ENCODE data around the gene HDAC10.

Gene HDAC10

DNA sequence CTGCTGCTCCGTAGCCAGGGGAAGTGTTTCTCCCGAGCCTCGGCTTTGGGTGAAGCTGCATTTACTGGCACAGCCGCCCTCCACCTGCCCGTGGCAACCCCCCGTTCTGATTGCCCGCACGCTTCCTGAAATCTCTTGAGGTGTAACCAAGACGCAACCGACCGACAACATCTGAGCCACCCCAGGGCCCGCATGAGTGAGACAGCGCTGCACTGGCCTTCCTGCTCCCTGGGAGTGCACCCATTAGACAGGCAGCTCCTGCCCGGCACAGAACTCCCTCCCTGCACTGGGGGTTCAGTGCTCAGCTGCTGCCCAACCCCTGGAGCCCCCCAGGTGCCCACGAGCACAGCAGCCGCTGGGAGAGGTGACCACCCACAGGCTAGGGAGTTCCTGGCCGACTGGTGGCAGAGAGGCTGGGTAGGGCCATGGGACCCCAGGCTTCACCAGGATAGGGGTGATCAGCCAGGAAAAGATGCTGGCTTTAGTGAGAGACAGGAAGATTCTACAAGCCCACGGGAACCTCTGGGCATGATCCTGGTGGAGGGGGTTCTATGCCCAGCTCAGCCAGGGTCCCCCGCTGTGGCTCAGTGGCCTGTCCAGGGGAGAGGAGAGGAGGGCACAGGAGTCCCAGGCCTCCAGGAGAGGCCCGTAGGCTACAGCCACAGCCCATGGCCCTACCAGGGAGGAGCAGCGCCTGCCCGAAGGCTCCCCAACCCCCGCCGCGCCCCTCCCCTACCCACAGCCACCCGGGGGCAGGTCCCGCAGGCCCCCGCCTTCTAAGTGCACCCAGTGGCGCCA is 41.8 kb upstream of the HDAC10 start:
- no peak overlapping the region; the same call in 1 of the 2 replicates for H3K4me3 ChIP-seq (ENCODE audit: low read length)

DNA sequence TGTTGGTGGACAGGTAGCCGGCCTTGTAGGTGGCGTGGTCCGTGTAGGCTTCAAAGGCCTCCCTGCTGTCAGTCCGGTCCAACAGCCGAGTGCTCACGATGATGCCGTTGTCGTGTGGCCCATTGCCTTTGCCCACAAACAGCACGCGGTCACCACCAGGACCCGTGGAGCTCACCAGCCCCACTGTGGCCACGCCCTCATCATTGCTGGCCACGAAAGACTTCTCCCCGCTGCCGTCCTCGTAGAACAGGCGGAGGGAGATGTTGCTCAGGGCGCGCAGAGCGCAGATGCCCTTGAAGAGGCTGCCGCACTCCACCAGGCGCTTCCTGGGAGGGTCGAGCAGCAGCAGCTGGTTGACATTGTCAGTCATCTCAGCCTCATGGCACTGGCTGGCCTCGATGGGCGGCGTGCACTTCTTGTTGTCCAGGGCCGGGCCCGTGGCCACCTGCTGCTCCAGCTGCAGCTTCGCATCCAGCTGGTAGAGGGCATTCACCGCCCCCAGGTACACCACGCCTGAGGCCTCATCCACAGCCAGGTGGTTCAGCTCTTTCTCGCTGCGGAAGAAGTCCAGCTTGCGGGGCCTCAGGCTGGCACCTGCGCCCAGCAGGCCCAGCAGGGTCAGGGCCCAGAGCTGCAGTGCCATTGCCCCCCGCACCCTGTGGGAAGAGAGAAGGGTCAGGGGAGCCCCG is 39.0 kb upstream of the HDAC10 start:
- no peak overlapping the region for H3K4me3 ChIP-seq (ENCODE audit: low read length)
- no peak for TF ChIP-seq ZNF274 (IDR thresholded peaks at IDR 0.05; ENCODE audit: low read depth, low read length)

More for the DNA sequence above, 41.8 kb upstream of the HDAC10 start:
- TF ChIP-seq ZNF274 (IDR thresholded peaks at IDR 0.05; ENCODE audit: low read depth, low read length), result no peak

DNA sequence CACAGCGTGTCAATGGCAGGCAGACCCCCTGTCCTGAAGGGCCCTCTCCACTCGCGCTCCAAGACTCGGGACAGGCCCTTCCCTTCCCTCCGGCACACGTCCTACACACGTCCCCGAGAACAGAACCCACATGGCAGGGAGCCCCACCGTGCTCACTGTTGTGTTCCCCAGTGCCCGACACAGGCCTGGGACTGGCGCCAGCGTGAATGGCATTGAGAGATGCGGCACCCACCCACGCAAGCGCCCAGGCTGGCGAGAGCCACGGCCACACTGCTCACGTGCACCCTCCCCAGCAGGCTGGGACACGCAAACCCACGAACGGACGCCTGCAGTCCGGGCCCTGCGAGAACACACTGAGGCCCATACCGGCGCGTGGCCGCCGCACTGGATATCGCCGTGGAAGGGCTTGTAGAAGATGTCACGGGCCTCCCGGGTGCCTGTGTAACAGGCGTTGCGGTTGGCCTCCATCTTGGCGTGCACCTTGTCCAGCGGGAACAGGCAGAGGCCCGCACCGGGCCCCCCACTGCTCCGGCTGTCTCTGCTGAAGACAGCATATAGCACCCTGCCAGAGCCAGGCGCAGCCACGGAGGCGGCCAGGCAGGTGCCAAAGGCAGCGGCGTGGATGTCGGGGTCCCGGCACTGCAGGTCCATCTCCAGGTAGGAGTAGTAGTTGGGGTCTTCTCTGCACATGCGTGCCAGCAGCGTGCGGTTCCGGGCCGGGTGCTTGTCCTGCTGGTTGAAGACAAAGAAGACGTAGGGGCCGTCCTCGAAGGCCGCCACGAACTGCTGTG is 38.3 kb upstream of the HDAC10 start:
- TF ChIP-seq ZNF274 (IDR thresholded peaks at IDR 0.05; ENCODE audit: low read depth, low read length), result no peak

DNA sequence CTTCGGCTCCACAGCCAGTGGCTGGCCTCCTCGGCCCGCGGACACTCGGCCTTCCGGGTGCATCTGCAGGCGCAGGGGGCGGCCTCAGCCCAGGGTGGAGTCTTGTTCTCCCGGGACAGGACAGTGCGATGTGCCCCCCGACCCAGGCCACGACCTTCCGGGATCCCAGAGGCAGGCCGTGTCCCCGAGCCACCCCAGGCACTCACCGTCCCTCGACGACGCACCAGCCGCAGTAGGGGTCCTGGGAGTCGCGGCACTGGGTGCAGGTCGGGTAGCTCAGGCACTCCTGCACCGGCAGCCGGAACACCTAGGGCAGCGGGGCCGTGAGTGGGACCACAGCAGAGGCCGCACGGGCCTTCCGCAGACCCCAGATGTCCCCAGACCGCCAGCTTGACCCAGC is 36.7 kb upstream of the HDAC10 start:
- no peak overlapping the region for H3K4me3 ChIP-seq (ENCODE audit: low read length)
- no peak for TF ChIP-seq ZNF274 (IDR thresholded peaks at IDR 0.05; ENCODE audit: low read depth, low read length)

More for the DNA sequence above, 38.3 kb upstream of the HDAC10 start:
- H3K4me3 ChIP-seq (ENCODE audit: low read length), result no peak overlapping the region

DNA sequence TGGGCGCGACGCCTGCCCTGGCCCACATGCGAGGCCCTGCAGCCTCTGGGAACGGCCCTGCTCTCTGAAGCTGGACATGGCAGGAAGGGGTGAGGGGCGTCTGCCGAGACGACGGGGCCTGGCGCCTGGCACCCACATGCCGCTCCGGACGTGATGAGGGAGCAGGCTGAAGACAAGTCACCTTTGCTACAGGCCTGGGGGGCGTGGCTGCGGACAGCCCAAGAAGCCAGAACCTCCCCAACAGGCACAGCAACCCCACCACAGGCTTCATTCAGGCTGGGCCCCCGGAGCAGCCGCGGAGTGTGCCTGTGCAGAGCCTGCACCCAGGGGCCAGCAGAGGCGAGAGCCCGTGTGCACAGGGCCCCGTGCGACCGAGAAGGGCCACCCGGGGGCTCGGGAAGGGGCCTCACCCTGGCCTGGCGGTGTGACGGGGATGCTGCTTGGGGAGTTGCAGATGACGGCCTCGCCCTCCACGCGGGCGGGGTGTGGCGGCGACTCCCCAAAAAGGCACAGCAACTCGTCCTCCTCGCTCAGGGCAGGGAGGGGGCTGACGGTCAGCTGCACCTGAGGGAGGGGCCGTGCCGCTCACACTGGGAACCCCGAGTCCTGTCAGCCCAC is 35.7 kb upstream of the HDAC10 start:
- H3K4me3 ChIP-seq (ENCODE audit: low read length), result no peak overlapping the region
- no peak for TF ChIP-seq ZNF274 (IDR thresholded peaks at IDR 0.05; ENCODE audit: low read depth, low read length)

DNA sequence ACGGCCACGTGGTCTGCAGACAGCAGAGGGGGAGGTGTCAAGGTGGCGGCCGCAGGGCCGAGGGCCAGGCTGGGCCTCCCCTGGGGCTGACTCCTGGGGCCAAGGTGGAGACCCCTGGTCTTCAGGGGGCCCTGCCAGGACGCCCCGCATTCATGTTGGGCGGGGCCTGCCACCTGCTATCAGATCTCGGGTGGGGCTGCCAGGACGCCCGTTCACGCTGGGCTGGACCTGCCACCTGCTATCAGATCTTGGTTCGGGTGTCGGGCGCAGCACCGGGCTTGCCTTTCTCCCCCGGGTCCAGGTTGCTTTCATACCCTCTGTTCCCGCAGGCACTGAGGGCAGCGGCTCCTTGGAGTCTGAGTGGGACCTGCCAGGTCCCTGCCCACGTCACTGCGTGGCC is 35.2 kb upstream of the HDAC10 start:
- TF ChIP-seq ZNF274 (IDR thresholded peaks at IDR 0.05; ENCODE audit: low read depth, low read length), result no peak
- no peak overlapping the region for H3K4me3 ChIP-seq (ENCODE audit: low read length)

DNA sequence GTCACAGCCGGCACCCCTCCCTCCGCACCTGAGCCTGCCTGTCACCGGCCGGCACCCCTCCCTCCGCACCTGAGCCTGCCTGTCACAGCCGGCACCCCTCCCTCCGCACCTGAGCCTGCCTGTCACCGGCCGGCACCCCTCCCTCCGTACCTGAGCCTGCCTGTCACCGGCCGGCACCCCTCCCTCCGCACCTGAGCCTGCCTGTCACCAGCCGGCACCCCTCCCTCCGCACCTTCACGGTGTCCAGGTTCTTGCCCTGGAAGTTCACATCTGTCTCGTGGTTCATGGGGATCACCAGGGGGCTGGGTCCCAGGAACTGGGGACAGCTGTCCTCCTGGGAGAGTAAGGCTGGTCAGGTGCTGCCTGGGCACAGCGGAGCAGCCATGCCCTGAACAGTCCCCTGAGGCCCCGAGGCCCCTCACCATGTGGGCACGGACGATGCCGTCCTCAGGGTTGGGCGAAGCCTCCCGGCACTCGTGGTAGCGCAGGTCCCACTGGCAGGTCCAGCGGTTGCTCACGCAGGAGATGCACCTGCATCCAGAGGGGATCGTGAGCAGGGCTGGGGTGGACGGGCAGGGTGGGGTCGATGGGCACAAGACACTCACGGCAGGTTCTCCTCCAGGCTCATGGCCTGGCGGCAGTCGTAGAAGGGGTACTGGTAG is 34.6 kb upstream of the HDAC10 start:
- no peak for TF ChIP-seq ZNF274 (IDR thresholded peaks at IDR 0.05; ENCODE audit: low read depth, low read length)
- no peak overlapping the region for H3K4me3 ChIP-seq (ENCODE audit: low read length)

DNA sequence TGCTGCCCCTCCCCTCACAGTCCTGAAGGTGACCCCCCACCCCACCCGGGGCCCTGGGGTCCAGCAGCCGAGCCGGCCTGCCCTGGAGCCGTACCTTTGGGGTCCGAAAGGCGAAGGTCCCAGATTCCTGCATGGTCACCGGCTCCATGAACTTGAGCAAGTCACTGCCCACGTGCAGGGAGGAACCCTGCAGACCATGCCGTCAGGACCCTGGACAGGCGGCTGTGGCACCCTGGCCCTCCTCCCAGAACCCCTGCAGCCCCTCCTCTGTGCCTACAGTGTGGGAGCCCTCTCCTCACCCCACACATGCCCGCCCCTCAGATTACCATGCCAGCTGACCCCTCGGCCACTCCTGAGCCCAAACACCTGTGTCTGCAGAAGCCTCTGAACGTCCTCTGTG is 33.4 kb upstream of the HDAC10 start:
- no peak for TF ChIP-seq ZNF274 (IDR thresholded peaks at IDR 0.05; ENCODE audit: low read depth, low read length)
- H3K4me3 ChIP-seq (ENCODE audit: low read length), result no peak overlapping the region

DNA sequence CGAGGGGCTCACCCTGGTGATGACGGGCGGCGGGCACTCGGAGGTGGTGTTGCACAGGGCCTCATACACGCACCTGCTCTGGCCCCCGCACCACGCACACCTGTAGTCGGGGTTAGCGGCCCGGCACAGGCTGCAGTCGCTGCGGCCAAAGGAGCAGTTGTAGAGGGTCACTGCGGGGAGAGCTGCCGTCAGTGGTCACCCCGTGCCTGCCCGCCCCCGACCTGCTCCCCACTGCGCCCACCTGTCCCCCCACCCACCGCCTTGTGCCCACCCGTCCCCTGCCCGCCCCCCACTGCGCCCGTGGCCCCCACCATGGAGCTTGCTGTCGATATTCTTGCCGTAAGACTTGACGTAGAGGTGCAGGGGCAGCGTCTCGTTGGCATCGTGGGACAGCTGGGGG is 32.8 kb upstream of the HDAC10 start:
- no peak overlapping the region for H3K4me3 ChIP-seq (ENCODE audit: low read length)
- TF ChIP-seq ZNF274 (IDR thresholded peaks at IDR 0.05; ENCODE audit: low read depth, low read length), result no peak

DNA sequence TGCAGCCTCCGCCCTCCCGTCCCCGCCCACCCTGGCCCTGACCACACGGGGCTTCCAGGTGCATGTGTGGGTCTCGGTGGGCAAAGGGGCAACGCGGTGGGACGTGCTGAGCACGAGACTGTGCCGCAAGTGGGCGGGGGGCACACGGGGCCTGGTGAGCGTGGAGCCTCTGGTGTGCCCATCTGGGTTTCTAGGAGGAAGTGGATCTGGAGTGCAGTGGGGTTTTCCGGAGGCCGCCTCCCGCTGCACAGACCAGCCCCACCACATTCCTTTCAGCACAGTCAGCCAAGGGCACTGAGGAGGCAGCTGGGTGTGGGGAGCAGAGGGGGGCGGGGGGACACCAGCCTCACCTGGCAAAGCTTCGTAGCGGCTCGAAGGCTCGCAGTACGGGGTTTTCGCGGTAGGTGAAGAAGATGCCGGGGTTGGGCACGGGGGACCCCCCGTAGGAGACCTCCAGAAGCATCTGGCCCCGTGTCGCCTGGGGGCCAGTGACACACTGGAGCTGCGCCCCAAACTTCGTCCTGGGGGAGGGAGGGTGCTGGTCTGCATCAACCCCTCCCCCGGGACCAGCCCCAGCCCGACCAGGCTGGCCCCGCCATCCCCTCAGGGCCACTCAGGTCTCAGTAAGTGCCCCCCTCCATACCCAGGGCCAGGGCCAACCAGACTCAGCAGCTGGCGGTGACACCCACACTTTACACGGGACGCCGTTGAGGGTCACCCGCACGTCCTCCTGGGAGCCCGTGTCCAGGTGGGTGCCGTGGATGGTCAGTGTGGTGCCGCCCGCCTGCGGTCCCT is 31.5 kb upstream of the HDAC10 start:
- TF ChIP-seq ZNF274 (IDR thresholded peaks at IDR 0.05; ENCODE audit: low read depth, low read length), result no peak
- no peak overlapping the region for H3K4me3 ChIP-seq (ENCODE audit: low read length)

DNA sequence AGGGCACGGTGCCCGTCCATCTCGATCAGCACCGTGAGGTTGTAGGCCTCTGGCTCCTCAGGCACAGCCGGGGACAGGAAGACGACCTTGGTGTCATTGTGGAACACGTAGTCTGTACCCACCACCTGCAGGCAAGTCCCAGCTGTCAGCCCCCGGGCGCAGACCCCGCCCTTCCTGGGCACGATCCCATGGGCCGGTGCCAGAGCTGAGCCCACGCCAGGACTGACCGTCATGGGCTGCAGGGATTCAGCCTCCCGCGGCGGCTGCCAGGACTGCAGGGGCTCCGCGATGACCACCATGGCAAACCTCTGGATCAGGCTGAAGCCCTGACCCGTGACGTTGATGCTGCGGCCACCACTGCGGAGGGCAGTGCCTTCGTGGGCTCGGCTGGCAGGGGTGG is 30.9 kb upstream of the HDAC10 start:
- no peak for TF ChIP-seq ZNF274 (IDR thresholded peaks at IDR 0.05; ENCODE audit: low read depth, low read length)
- H3K4me3 ChIP-seq (ENCODE audit: low read length), result no peak overlapping the region

DNA sequence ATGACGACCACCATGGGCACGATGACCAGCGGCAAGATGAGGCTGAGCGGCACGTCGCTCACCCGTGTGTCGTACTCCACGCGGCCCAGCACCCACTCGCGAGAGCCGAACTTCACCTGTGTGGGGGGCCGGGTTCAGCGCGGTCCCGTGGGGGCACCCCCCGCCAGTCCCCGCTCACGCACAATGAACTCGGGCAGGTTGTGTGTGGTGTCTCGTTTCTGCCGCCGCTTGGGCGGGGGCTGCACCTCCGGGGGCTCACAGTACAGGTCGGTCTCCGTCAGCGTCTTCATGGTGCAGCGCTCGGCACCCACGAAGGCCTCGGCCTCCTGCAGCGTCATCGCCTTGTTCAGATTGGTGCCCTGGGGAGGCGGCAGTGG is 30.3 kb upstream of the HDAC10 start:
- no peak overlapping the region for H3K4me3 ChIP-seq (ENCODE audit: low read length)
- TF ChIP-seq ZNF274 (IDR thresholded peaks at IDR 0.05; ENCODE audit: low read depth, low read length), result no peak
